Ishikawa (cell line): Measurements from ENCODE around the gene OR6P1.

Experiments used
- CEBPB ChIP-seq: IDR thresholded peaks from 2 replicates; pipeline ENCODE4 v1.6.1; 2012
- CREB1 ChIP-seq: IDR thresholded peaks from 2 replicates; pipeline ENCODE4 v1.6.1; 2012; ENCODE audit warnings: low read depth
- EGR1 ChIP-seq: IDR thresholded peaks from 2 replicates; pipeline ENCODE4 v1.6.1; 2012
- MAX ChIP-seq: IDR thresholded peaks from 2 replicates; pipeline ENCODE4 v1.6.1; 2012
- RAD21 ChIP-seq: IDR thresholded peaks from 2 replicates; pipeline ENCODE4 v1.6.1; 2012; ENCODE audit warnings: low read depth
- REST ChIP-seq: IDR thresholded peaks from 2 replicates; pipeline ENCODE4 v1.6.1; 2012; ENCODE audit warnings: low read depth, mild to moderate bottlenecking
- TAF1 ChIP-seq: IDR thresholded peaks from 2 replicates; pipeline ENCODE4 v1.6.1; 2012; ENCODE audit warnings: low read depth, mild to moderate bottlenecking
- YY1 ChIP-seq: IDR thresholded peaks from 2 replicates; pipeline ENCODE4 v1.6.1; 2012; ENCODE audit warnings: low read depth

DNA sequence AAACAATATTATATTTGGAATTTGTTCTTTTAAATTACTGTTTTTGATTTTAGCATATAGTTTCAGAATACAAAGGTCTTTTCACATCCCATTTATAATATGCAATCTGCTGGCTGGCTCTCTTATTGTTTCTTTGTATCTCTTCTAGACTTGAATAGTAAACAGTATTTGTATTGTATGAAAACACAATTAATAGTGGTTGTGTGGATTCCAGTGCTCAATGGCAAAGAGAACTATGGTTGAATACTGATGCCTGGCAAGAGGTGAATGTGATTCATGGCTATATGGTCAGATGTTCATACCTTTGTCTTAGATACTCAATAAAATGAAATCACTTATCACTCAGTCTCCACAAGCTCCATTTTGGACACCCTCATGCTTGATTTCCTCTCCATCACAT lies 53.4 kb downstream of the OR6P1 start:
- no peak for TF ChIP-seq RAD21
- TF ChIP-seq REST = no peak
- no peak for TF ChIP-seq MAX
- no peak for TF ChIP-seq CREB1
- no peak for TF ChIP-seq TAF1
- TF ChIP-seq YY1 = no peak
- no peak for TF ChIP-seq CEBPB
- TF ChIP-seq EGR1 = no peak
